Skeletal muscle tissue (tissue), 4 donors: ENCODE data around the gene INPP5A. TPM values are rescaled to one million over a fixed set of nuclear protein-coding genes. Genes with fewer than 3 reads are reported as not detected.

Source experiments
- H3K27ac ChIP-seq: one replicate; pipeline ENCODE4 v1.7.0; 2013; ENCODE audit warnings: mild to moderate bottlenecking, low read depth, low read length, inconsistent platforms
- H3K27me3 ChIP-seq, 3 donors: one replicate each; pipeline ENCODE4 v1.7.0; 2013; ENCODE audit warnings: low read length in 3 of 3; ENCODE audit not compliant: control insufficient read depth in 3 of 3, insufficient read depth in 3 of 3
- H3K36me3 ChIP-seq, 3 donors: one replicate each; pipeline ENCODE4 v1.7.0; 2013; ENCODE audit warnings: low read length in 3 of 3; ENCODE audit not compliant: control insufficient read depth in 3 of 3, insufficient read depth in 3 of 3
- H3K4me1 ChIP-seq, 3 donors: one replicate each; pipeline ENCODE4 v1.7.0; 2013; ENCODE audit warnings: low read length in 3 of 3, mild to moderate bottlenecking in 3 of 3; ENCODE audit not compliant: control insufficient read depth in 3 of 3, insufficient read depth in 3 of 3
- H3K4me3 ChIP-seq, 3 donors: one replicate each; pipeline ENCODE4 v1.7.0; 2013; ENCODE audit warnings: low read length in 3 of 3
- H3K9ac ChIP-seq, 3 donors: one replicate each; pipeline ENCODE4 v1.7.0; 2013; ENCODE audit warnings: low read length in 3 of 3, mild to moderate bottlenecking in 3 of 3, moderate library complexity in 2 of 3, low read depth in 1 of 3
- H3K9me3 ChIP-seq, 3 donors: one replicate each; pipeline ENCODE4 v1.7.0; 2013; ENCODE audit warnings: low read length in 3 of 3; ENCODE audit not compliant: control insufficient read depth in 3 of 3
- total RNA-seq: library from RNA; depleted of rRNA; stranded (reverse); fragments of >200 nt; gene quantifications from one replicate; pipeline ENCODE4 v1.2.3, GENCODE V29; 2014
- donor health status: Osteomylitis.

The INPP5A gene
- total RNA-seq, 1 donor from 2014 or later = 50.6 TPM

- no peak overlapping the region for H3K27ac ChIP-seq
- H3K36me3 ChIP-seq = peaks cover 0 to 2% (median 0%) of the 10 kb centered on the region in 3 donors
- no peak overlapping the region for H3K9ac ChIP-seq
Measured at GRCh38 chr10:132611986-132612385, 74.4 kb downstream of the INPP5A start.

GRCh38 chr10:132612571-132613504 lies 75.3 kb downstream of the INPP5A start:
- H3K9me3 ChIP-seq = no peaks in the 10 kb centered on the region
- no peak overlapping the region for H3K27ac ChIP-seq
- H3K36me3 ChIP-seq = peaks cover 0 to 6% (median 2%) of the 10 kb centered on the region in 3 donors
- H3K4me3 ChIP-seq = no peak overlapping the region
- H3K9ac ChIP-seq = peak overlapping the region in 1 of 3 donors; percentile 40
- H3K27me3 ChIP-seq = no peaks in the 10 kb centered on the region
- peaks cover 0 to 41% (median 13%) of the 10 kb centered on the region in 3 donors for H3K4me1 ChIP-seq

More at GRCh38 chr10:132611986-132612385, 74.4 kb downstream of the INPP5A start:
- Histone ChIP-seq H3K4me3 (no peak overlapping the region), H3K9me3 (no peaks in the 10 kb centered on the region), H3K27me3 (no peaks in the 10 kb centered on the region), H3K4me1 (peaks cover 5 to 43% (median 21%) of the 10 kb centered on the region in 3 donors)

GRCh38 chr10:132613566-132614348 lies 76.2 kb downstream of the INPP5A start:
- no peak overlapping the region for H3K9ac ChIP-seq
- peaks cover 0 to 6% (median 2%) of the 10 kb centered on the region in 3 donors for H3K36me3 ChIP-seq
- H3K27me3 ChIP-seq = no peaks in the 10 kb centered on the region
- H3K27ac ChIP-seq = no peak overlapping the region
- no peak overlapping the region for H3K4me3 ChIP-seq
- peaks cover 0 to 34% (median 13%) of the 10 kb centered on the region in 3 donors for H3K4me1 ChIP-seq
- H3K9me3 ChIP-seq = no peaks in the 10 kb centered on the region

- peaks cover 0 to 34% (median 13%) of the 10 kb centered on the region in 3 donors for H3K4me1 ChIP-seq
- H3K9ac ChIP-seq = no peak overlapping the region
- H3K27ac ChIP-seq = no peak overlapping the region
- H3K9me3 ChIP-seq = no peaks in the 10 kb centered on the region
- H3K36me3 ChIP-seq = peaks cover 0 to 6% (median 2%) of the 10 kb centered on the region in 3 donors
- no peak overlapping the region for H3K4me3 ChIP-seq
- no peaks in the 10 kb centered on the region for H3K27me3 ChIP-seq
Measured at GRCh38 chr10:132614431-132615340, 77.1 kb downstream of the INPP5A start.

- Histone ChIP-seq H3K4me3 (no peak overlapping the region), H3K36me3 (peaks cover 2 to 6% (median 2%) of the 10 kb centered on the region in 3 donors), H3K9ac (no peak overlapping the region), H3K9me3 (no peaks in the 10 kb centered on the region), H3K4me1 (peaks cover 0 to 34% (median 13%) of the 10 kb centered on the region in 3 donors), H3K27me3 (no peaks in the 10 kb centered on the region), H3K27ac (no peak overlapping the region)
Measured at GRCh38 chr10:132615341-132616169, 78.0 kb downstream of the INPP5A start.

- Histone ChIP-seq H3K9me3 (no peaks in the 10 kb centered on the region), H3K4me1 (peaks cover 0 to 30% (median 10%) of the 10 kb centered on the region in 3 donors), H3K36me3 (peaks cover 2 to 6% (median 2%) of the 10 kb centered on the region in 3 donors), H3K4me3 (no peak overlapping the region), H3K27ac (no peak overlapping the region), H3K27me3 (no peaks in the 10 kb centered on the region), H3K9ac (no peak overlapping the region)
Measured at GRCh38 chr10:132616170-132616995, 78.8 kb downstream of the INPP5A start.

GRCh38 chr10:132616996-132617736 lies 79.6 kb downstream of the INPP5A start:
- Histone ChIP-seq H3K4me1 (peaks cover 0 to 22% (median 7%) of the 10 kb centered on the region in 3 donors), H3K9me3 (no peaks in the 10 kb centered on the region), H3K9ac (no peak overlapping the region), H3K36me3 (peaks cover 2 to 6% (median 2%) of the 10 kb centered on the region in 3 donors), H3K27ac (no peak overlapping the region), H3K27me3 (no peaks in the 10 kb centered on the region), H3K4me3 (no peak overlapping the region)

- H3K36me3 ChIP-seq = peaks cover 2 to 6% (median 2%) of the 10 kb centered on the region in 3 donors
- H3K4me1 ChIP-seq = peaks cover 0 to 18% (median 2%) of the 10 kb centered on the region in 3 donors
- H3K9ac ChIP-seq = no peak overlapping the region
- H3K27ac ChIP-seq = no peak overlapping the region
- no peaks in the 10 kb centered on the region for H3K9me3 ChIP-seq
- no peaks in the 10 kb centered on the region for H3K27me3 ChIP-seq
- H3K4me3 ChIP-seq = no peak overlapping the region
Measured at GRCh38 chr10:132617737-132618052, 80.1 kb downstream of the INPP5A start.
